ENCODE measurements around the gene ROPN1L.
"Not testable (repeated sequence)": the region's sequence is repeated elsewhere in the genome, so short reads cannot be mapped to it uniquely, and the experiment has no call there.

The ROPN1L gene

DNA sequence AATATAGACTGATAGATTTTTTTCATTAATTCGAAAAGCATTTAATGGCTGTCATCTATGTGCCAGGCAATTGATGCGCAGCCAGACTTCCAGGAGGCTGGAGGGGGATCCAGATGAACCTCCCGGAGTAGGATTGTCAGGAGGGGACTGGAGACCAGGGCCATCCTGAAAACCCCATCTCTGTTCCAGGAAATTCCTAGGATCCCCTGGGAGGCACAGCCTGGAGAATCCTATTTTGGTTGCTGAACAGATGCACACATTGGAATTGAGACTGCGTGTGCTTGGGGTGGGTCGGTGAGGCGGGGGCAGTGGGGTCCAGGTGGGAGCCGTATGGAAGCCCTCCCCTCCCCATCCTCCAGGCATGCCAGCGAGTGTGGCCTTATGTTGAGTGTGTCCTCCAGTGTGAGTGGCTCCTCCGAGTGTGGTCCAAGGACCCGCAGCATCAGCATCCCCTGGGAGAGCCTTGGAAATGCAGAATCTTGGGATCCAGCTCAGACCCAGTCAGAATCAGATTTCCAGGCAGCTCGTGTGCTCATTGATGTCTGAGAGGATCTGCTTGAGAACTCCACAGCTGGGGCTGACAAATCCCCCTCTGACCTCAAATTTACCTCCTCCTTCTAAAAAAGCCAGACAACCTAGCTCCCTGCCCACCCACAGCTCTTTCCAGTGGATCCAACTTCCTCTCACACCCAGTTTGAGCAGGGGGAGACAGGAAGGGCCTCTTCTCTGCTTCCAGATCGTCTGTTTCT lies 38.7 kb downstream of the ROPN1L start:
- no peak for DNase-seq

DNA sequence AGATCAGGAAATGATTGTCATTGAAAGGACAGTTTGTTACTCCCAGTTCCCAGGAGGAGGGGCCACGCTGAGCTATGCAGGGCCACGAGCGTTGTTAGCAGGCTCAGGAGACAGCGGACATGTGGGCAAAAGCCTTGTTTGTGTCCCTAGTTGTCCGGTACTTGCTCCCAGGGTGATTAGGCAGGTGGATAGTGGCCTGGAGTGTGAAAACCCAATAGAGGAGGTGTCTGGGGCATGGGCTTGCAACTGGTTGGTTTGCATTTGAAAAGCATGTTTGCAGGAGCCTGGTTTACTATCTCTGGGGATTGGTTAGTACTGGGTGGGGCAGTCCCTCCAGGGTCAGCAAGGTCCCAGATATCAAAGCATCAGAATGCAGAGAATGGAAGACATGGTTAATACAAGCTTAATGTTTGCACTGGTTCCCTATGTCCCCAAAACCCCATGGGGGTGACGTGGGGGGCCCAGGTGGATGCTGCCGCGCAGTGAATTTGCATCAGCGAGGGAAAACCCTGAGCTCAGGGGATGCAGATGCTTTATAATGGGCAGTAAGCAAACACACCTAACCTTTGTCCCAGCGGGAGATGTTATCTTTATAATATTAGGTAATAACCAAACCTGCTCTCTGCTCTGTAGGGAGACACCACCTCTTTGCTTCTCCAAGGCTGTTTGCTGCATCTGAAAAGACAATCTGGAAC lies 39.7 kb downstream of the ROPN1L start:
- DNase-seq, result no peak

DNA sequence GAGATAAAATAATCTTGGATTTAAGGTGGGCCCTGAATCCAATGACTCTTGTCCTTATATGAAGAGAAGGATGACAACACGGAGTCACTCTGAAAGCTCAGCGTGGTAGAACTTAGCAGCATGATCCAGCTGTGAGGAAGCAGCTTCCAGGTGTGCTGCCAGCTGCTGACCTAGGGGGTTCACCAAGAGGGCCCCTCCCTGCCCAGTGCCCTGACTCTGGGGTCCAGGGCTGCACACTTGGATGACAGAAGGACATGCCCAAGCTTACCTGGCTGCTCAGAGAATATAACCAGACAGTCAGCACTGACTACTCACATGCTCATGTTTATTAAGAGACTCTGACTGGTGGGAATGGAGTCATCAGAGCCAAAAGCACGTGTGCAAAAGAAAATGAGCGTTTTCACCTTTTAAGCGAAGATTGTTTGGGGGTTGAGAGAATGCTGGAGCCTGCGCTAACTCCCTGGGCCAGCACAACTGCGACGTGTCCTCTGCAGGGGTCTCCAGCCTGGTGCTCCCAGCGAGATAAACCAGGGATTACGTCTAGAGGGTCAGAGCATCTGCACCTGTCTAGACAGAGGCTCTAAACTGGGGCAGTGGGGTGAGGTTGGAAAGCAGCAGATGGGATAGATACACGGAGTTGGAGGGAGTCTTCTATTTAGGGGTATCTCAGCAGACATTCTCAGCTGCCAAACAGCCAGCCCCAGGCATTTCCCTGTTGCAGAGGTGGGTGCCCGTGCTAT lies 41.3 kb downstream of the ROPN1L start:
- no peak for DNase-seq

DNA sequence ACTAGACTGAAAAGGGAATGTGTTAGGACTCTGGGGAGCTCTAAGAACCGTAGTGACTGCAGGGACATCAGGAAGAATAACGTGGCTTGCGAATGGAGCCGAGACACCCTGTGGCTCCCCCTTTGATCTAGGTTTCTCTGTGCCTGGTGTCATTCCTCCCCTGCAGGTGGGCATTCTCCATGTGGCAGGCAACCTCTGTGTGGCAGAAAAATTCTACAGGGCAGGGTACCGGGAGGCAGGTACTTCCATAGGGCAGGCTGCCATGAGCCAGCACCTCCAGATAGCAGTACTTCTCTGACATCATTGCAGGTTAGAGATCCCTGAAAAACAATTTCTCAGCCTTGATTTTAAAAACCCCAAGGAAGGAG lies 43.1 kb downstream of the ROPN1L start:
- DNase-seq, result no peak

DNA sequence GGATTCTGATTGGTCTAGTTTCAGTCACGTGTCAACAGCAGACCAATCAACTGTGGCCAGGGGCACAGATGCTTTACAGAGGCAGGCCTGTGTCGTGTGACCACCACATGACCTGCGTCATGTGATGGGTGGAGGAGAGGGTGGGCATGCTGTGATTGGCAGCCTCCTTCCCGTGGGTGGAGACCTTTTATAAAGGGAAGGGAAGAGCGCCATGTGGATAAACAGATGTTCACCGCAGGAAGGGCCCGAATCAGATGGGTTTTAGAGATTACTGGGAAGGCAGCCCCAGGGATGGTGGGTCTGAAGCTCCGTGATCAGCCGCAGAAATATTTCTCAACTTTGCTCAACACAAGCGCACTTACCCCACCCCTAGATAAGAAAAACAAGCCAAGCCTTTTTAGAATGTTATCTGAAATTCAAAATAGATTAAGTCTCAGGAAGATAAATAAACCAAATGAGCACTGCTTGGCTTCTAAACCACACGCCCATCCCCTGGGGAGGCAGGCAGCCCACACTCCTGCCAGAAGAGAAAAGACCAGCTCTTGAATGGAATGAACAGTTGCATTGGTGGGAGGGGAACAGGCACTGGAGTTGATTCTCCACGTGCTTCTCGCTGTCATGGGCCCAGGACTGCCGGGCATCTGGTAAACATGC lies 43.6 kb downstream of the ROPN1L start:
- DNase-seq, result no peak

DNA sequence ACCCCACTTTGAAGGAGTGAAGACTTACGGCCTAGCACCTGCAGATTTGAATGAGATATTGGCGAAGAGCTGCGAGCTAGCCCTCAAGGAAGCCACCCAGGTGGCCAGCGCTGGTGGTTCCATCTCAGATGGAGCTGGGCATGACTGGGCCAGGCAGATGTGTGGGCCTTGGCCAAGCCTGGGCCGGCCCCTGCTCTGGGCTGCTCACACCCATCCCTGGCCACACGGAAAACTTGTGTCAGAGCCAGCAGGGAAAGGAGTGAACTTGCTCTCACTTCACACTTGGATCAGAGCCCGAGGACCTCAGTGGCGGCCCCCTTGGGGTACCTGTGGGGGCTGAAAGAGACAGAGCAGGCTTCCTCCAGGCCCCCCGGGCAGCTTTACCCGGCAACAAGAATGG lies 44.2 kb downstream of the ROPN1L start:
- DNase-seq, result no peak

DNA sequence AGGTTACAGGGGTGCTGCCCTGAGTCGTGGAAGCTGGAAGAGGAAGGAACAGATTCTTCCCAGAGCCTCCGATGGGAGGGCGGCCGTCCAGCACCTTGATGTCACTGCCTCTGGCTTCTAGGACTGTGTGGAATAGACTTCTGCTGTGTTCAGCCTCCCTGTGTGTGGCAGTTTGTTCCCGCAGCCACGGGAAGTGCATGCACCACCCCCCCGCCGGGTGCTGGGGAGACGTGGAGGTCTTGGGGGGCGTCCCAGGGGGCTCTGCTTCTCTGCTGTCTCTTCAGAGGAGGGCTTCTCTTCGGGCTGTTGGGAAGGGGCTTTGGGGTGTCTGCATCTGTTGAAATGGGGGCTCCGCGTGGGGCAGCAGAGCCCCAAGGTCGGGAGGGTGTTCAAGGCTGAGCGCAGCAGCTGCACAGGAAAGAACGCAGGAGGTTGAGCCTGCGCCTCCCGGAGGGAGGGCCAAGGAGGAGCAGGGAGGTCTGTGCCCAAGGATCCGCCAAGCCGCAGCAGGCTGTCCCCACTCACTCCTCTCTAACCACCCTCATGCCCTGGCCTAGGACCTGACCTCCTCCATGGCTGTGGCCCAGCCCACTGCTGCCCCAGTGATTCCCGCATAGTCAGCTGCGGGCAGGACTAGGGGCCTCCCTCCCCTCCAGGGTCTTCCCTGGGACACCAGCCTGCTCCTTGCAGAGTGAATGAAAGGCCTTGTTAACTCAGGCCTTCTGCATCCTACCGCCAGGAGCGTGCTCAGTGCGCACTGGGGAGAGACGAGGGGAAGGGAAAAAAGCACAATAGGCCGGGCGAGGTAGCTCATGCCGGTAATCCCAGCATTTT lies 45.0 kb downstream of the ROPN1L start:
- DNase-seq, result no peak

DNA sequence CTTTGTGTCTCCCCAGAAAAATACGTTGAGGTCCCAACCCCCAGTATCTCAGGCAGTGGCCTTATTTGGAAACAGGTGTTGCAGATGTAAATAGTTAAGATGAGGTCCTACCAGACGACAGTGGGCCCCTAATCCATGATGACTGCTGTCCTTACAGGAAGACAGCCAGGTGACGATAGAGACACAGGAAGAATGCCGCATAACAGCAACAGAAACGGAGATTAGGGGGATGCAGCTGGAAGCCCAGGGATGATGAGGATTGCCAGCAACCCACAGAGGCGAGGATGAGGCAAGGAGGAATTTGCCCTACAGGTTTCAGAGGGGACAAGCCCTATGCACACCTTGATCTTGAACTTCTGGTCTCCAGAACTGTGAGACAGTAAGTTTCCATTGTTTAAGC lies 46.5 kb downstream of the ROPN1L start:
- no peak for DNase-seq

DNA sequence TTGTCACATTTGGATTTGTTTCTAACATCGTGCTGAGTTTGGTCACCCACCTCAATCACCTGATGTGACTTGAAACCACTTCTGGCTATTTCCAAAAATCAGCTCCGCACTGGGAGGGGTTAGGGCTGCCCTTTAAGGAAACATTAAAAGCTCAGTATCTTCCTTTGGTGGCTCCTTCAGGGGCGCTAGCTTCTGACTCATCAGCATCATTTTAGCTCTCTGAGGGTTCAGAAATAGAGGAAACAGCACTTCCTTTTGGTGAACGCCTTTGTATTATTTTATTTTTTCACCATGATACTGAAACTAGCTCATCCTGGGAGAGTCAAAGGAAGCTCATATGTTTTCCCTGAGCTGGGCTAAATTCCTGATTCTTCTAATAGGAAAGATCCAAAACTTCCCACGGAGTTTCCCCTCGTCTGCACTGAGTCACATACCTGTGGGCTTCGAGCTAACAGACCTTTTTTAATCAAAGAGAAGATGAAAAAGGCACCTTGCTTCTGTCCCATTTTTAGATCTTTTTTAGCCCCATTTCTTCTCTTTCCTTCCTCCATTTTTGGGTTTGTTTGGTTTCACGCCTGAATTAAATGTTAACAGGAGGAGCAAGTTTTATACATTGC lies 48.2 kb downstream of the ROPN1L start:
- no peak for DNase-seq

DNA sequence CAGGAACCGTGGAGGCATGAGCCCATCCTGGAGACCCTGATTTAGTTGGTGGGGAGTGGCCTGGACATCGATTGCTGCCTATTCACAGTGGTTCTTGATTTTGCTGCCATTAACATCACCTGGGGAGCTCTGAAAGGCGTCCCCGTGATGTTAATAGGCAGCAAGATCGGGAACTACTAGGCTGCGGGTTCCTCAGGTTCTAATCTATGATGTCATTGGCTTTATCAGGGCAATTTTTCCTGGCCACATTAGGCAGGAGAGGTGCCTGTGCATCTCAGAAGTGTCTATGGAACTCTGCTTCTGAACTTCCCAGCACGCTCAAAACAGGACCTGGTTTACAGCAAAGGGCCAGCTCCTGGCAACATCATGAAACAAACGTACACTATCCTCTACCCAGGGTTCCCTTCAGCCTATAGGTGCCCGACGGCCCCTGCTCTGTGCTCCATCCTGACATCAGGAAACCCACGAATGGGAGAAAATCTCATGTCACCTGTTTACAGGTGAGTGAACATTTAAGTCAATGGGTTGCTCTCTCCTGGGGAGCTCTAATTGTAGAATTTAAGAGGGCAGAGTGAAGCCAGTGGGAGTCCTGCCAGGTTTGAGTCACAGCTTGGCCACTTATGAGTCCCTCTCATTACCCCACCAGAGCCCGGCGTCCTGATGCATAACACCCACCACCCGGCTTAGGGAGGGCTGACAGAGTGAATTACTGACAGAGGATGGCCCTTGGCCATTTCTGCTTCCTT lies 49.4 kb downstream of the ROPN1L start:
- DNase-seq, result no peak

DNA sequence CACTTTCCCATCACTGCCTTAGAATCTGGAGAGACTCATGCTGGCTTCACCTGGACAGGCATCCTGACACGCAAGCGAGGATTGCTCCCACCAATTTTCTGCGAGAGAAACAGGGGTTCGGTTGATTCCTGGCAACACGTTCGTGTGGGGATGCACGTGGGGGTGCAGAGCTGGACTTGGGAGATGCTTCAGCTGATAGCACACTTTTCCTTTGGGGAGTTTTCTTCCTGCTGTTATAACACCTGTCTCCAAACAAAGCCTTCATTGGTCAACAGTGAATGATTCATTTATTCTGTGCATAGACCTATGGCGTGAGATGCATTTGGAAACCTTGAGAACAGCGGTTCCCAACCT lies 50.0 kb downstream of the ROPN1L start:
- DNase-seq, result no peak

DNA sequence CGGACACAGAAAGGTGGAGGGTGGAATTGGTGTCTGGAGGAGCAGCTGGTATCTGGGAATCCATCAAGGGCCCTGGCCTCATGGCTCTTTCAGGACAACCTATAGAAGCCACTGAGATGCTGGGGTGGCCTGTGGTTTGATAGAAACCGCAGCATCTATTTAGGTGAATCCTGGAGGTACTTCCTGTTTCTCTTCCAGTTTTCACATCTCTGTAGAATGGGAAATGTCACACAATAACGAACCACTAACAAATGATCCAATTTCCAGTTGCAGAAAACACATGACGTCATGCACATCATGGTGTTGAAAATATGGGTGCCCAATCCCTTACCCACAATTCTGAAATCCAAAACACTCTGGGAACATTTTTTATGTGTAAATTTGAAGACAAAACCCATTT lies 52.2 kb downstream of the ROPN1L start:
- no peak for DNase-seq

DNA sequence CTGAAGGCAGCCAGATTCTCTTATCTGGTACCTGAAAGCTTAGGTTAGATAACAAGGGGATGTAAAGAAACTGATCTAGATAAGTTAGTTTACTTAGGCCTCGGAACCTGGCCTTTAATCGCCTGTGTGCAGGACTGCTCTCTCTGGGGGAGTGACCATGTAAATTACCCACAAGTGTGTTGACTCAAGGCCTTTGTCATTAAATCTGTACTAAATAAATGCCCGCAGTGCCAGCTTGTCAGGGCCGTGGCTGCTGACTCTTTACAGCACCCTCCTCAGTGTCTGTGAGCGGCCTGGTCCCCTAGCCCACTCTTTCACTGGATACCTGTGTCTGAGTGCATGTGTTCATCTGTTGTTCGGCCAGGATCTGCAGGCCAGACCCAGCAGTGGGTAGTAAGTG lies 52.8 kb downstream of the ROPN1L start:
- not testable (repeated sequence) for DNase-seq

DNA sequence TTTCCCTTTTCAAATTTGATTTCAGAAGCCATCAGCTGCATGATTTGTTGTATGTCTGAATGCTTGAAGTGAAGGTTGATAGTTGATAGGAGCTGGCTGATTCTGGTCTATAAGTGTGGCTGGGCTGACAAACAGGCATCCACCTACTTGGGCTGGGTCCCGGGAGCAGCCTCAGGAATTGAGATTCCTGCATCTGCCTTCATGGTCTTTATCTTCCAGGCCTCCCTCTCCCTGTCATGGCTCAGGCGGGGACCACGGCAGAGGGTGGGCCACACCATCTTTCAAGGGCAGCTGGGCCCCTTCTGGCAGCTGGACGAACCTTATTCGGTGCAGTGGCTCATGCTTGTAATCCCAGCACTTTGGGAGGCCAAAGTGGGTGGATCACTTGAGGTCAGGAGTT lies 55.9 kb downstream of the ROPN1L start:
- DNase-seq, result no peak

DNA sequence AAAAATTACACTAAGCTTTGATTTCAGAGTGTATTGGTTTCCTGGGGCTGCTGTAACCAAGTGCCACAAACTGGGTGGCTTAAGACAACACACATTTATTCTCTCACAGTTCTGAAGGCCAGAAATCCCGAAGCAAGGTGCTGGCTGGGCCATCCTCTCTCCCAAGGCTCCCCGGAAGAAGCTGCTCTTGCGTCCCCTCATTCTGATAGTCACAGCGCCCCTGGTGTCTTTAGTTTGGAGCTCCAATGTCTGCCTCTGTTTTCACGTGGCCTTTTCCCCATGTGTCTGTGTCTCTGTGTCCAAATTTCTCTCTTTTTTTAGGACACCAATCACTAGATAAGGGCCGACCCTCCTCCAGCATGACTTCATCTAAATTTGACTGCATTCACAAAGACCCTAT lies 56.7 kb downstream of the ROPN1L start:
- no peak for DNase-seq

DNA sequence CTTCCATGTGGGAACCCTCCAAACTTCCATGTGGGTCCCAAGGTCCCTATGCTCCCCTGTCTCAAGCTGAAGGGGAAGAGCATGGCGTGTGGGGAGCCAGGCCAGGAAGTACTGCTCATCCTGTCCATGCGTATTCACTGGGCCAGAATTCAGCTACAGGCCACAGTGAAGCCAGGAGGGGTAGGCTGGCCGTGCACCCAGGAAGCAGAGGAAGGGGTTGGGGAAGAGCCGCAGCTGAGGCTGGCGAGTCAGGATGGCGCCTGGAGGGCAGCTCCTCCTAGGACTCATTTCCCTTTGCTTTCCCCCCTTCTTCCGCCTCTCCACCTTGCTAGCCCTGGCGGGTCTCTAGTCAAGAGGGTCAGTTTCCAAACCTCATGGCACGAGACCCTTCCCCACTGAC lies 57.4 kb downstream of the ROPN1L start:
- no peak for DNase-seq

DNA sequence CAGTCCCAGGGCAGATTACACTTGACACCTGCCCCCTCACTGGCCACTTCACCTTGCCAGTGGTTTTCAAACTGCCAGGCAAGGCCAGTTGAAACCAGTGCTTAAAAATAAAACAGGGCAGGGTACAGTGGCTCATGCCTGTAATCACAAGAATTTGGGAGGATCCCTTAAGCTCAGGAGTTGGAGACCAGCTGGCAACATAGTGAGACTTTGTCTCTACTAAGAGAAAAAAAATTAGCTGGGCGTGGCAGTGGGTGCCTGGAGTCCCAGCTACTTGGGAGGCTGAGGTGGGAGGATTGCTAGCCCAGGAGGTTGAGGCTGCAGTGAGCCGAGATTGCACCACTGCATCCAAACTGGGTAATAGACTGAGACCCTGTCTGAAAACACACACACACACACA lies 58.1 kb downstream of the ROPN1L start:
- no peak for DNase-seq

DNA sequence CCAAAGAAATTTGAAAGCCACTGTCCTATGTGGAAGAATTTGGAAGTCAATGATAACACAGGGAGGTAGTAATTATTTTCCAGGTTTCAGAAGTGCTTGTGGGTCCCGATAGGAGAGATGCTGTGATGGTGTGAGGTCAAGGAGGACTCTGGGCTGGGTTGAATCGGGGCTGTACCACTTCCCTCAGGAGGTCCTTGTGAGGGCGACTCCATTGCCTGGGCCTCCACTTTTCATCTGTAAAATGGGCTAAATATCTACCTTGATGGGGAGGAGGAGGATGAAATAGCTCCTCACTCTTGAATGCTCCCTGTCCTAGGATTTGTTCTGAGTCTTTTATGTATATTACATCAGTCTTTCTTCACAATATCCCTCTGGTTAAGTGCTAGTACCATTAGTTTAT lies 59.0 kb downstream of the ROPN1L start:
- DNase-seq, result no peak

DNA sequence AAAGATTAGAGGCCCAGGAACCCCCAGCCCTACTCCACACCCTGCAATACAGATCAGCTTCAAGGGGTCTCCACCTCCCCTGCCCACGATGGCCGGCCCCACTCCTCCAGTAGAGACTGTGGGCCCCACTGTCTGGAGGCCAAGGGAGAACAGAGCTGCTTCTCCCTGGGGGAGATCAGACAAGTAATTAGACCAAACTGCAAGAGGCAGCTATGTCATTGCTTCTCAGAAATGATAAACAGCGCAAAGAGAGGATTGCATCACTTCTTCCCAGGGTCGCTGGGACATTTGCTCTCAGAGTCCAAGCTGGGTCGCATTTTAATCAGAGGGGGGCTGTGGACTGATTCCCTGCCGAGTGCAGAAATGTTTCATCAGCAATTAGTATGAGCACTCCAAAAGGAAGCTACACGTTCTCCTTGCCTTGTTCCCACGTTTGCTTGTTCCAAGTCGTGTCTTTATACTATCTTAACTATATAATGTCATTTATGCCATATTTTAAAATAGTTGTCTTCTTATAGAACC lies 59.9 kb downstream of the ROPN1L start:
- no peak for DNase-seq

DNA sequence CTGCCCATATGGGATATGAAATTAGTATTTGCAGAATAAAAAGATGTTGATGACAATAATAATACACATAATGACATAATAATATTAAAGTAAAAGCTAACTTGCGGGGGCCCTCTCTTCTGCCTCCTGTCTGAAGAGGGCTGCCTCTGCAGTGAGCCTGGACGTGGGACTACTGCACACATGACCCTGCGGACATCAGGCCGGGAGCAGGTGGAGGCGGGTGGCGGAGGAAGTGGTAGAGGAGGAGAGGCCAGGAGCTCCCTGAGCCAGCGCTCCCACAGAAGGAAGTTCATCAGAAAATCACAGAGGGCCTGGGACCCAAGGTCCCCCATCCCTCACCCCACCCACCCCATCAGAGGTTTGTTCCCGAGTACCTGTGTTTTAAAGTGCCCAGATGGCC lies 60.5 kb downstream of the ROPN1L start:
- DNase-seq, result no peak

DNA sequence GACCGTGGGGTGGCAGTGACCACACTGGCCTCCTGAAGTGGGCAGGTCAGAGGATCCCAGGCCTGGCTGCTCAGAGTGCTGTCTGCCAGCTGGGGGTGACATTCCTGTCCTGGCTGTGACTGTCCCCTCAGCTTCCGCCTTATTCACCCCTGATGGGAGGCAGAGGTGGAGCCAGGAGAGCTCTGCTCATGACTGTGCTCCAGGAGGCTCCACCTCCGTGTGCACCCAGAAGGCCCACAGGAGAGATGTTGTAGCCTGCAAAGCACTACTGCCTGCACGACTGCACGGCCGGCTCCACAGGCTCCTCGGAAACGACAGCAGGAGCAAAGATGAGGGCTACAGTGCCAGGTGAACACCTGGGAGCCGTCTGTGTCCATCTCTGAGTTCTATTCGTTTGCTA lies 60.9 kb downstream of the ROPN1L start:
- no peak for DNase-seq

Measured in NCI-H2227 treated with DMSO at 0.1 percent for 48 hours (cell line).